CD14-positive monocyte (primary cell): ENCODE measurements around the gene GRK5. TPM values are rescaled to one million over a fixed set of nuclear protein-coding genes. Genes with fewer than 3 reads are reported as not detected.

Source experiments
- DNase-seq, 3 donors: peaks; one replicate each; pipeline ENCODE4 v3.0.0-alpha.2; 2011 to 2022
- H2AFZ ChIP-seq: 2 replicates; pipeline ENCODE4 v1.6.0; 2012; ENCODE audit warnings: mild to moderate bottlenecking, low read depth, low read length, inconsistent platforms; ENCODE audit not compliant: insufficient read depth, poor library complexity, severe bottlenecking
- H3K27ac ChIP-seq, 2 donors: 1 replicate in 1 of 2; 2 replicates in 1 of 2; pipeline ENCODE4 v1.5.1; 2012 to 2013; ENCODE audit warnings: low read length in 2 of 2, control low read depth in 1 of 2, inconsistent platforms in 1 of 2, low read depth in 1 of 2, mild to moderate bottlenecking in 1 of 2
- H3K27me3 ChIP-seq, 2 donors: one replicate each; pipeline versions ENCODE4 v1.6.0 to v1.6.1; 2011 to 2013; ENCODE audit warnings: low read length in 2 of 2; ENCODE audit not compliant: control insufficient read depth in 2 of 2, insufficient read depth in 2 of 2
- H3K36me3 ChIP-seq, 2 donors: replicated peaks in 1 of 2; 1 replicate in 1 of 2; 2 replicates in 1 of 2; pipeline versions ENCODE4 v1.5.1 to v1.6.1; 2012 to 2013; ENCODE audit warnings: low read length in 2 of 2, control low read depth in 1 of 2, inconsistent platforms in 1 of 2, mild to moderate bottlenecking in 1 of 2; ENCODE audit not compliant: insufficient read depth in 2 of 2, control insufficient read depth in 1 of 2
- H3K4me1 ChIP-seq, 2 donors: 1 replicate in 1 of 2; 2 replicates in 1 of 2; pipeline versions ENCODE4 v1.5.1 to v1.6.1; 2012 to 2013; ENCODE audit warnings: low read length in 2 of 2, control low read depth in 1 of 2, inconsistent platforms in 1 of 2, mild to moderate bottlenecking in 1 of 2, moderate library complexity in 1 of 2; ENCODE audit not compliant: insufficient read depth in 2 of 2, control insufficient read depth in 1 of 2
- H3K4me2 ChIP-seq: replicated peaks from 2 replicates; pipeline ENCODE3; 2012; ENCODE audit warnings: low read length, moderate library complexity, mild to moderate bottlenecking; ENCODE audit not compliant: poor library complexity, severe bottlenecking; ENCODE audit errors: extremely low read depth
- H3K4me3 ChIP-seq, 3 experiments: fragments of 200-600 bp in 1 of 3; sonication (generic) in 1 of 3; replicated peaks in 1 of 3; 1 replicate in 2 of 3; 2 replicates in 1 of 3; pipeline ENCODE4 v1.5.1; 2011 to 2013; ENCODE audit warnings: low read length in 3 of 3, mild to moderate bottlenecking in 3 of 3, control low read depth in 2 of 3, low read depth in 2 of 3, inconsistent platforms in 1 of 3, moderate library complexity in 1 of 3
- H3K79me2 ChIP-seq: 2 replicates; pipeline ENCODE4 v1.6.0; 2012; ENCODE audit warnings: mild to moderate bottlenecking, control low read depth, inconsistent platforms, low read length, moderate library complexity; ENCODE audit not compliant: insufficient read depth
- H3K9ac ChIP-seq: 2 replicates; pipeline ENCODE4 v1.6.0; 2017; ENCODE audit warnings: low read length, mild to moderate bottlenecking; ENCODE audit not compliant: insufficient read depth, poor library complexity, severe bottlenecking
- H3K9me3 ChIP-seq, 2 donors: replicated peaks in 1 of 2; 1 replicate in 1 of 2; 2 replicates in 1 of 2; pipeline versions ENCODE4 v1.5.1 to v1.6.1; 2012 to 2013; ENCODE audit warnings: low read length in 2 of 2, control low read depth in 1 of 2; ENCODE audit not compliant: control insufficient read depth in 1 of 2, insufficient read depth in 1 of 2
- H4K20me1 ChIP-seq: 2 replicates; pipeline ENCODE4 v1.6.0; 2012; ENCODE audit warnings: mild to moderate bottlenecking, low read length, control low read depth, moderate library complexity; ENCODE audit not compliant: insufficient read depth
- H3K27ac Mint-ChIP-seq, 7 donors: one replicate each; pipeline ENCODE4 v1.8.0; 2020; ENCODE audit warnings: mild to moderate bottlenecking in 7 of 7, mixed read lengths in 7 of 7, moderate library complexity in 6 of 7, inconsistent platforms in 2 of 7
- H3K27me3 Mint-ChIP-seq, 3 donors: one replicate each; pipeline ENCODE4 v1.8.0; 2021 to 2022; ENCODE audit warnings: low read depth in 3 of 3, mild to moderate bottlenecking in 3 of 3, mixed read lengths in 3 of 3, moderate library complexity in 3 of 3, inconsistent platforms in 1 of 3
- H3K36me3 Mint-ChIP-seq, 2 donors: one replicate each; pipeline ENCODE4 v1.8.0; 2020; ENCODE audit warnings: mixed read lengths in 2 of 2, inconsistent platforms in 1 of 2, mild to moderate bottlenecking in 1 of 2
- H3K4me1 Mint-ChIP-seq: one replicate; pipeline ENCODE4 v1.8.0; 2020; ENCODE audit warnings: mild to moderate bottlenecking, mixed read lengths
- H3K4me3 Mint-ChIP-seq, 2 donors: one replicate each; pipeline ENCODE4 v1.8.0; 2020; ENCODE audit warnings: mild to moderate bottlenecking in 2 of 2, mixed read lengths in 2 of 2, moderate library complexity in 1 of 2
- H3K9me3 Mint-ChIP-seq, 7 donors: one replicate each; pipeline ENCODE4 v1.8.0; 2020 to 2022; ENCODE audit warnings: mixed read lengths in 7 of 7, mild to moderate bottlenecking in 6 of 7, moderate library complexity in 6 of 7, inconsistent platforms in 2 of 7
- CTCF ChIP-seq: fragments of 200-600 bp; IDR thresholded peaks from one replicate; pipeline ENCODE4 v1.8.0; 2022; ENCODE audit warnings: antibody characterized with exemption, mild to moderate bottlenecking
- WGBS: methylation state at CpG from one replicate; pipeline ENCODE4 v1.1.5; 2013; ENCODE audit warnings: missing lambda C conversion rate; ENCODE audit not compliant: insufficient coverage; 5-methylcytosine and 5-hydroxymethylcytosine counted together
- intact Hi-C, 2 donors: fragments of 100-400 bp; cut with micrococcal nuclease; formaldehyde crosslinking; loops; one replicate each; pipeline versions ENCODE4 v1.15.0 to v1.15.1; 2023
- polyA plus RNA-seq, 3 donors: library from polyadenylated mRNA; depleted of rRNA in 1 of 3; unstranded in 2 of 3; stranded (reverse) in 1 of 3; fragments of 300-500 nt in 2 of 3; fragments of >200 nt in 1 of 3; fragmentation: Illumina TruSeq in 2 of 3; gene quantifications; 1 replicate in 2 of 3; 2 replicates in 1 of 3; pipeline ENCODE4 v1.2.3, GENCODE V29; 2012 to 2021

GRK5 gene
- polyA plus RNA-seq, 3 donors: 1.2 to 6.5 (median 2.8) TPM

- Histone ChIP-seq H3K4me3 (no peak overlapping the region), H3K36me3 (no peaks in the 10 kb centered on the region), H3K9ac (no peak overlapping the region), H3K27me3 (no peaks in the 10 kb centered on the region), H2AFZ (no peak overlapping the region), H3K79me2 (no peaks in the 10 kb centered on the region), H3K4me1 (peaks cover 17 to 28% of the 10 kb centered on the region in 2 donors), H4K20me1 (peaks cover 45% of the 10 kb centered on the region), H3K9me3 (peaks cover 0 to 8% of the 10 kb centered on the region in 2 donors), H3K4me2 (no peak overlapping the region), H3K27ac (no peak overlapping the region)
- no peak for TF ChIP-seq CTCF
- intact Hi-C loops: loop anchor here (10.0 kb wide), 2 partner anchors 93 to 97 kb away; partner anchors contain the start of gene GRK5 (in 1 of the 2)
- H3K4me3 Mint-ChIP-seq: no peak overlapping the region
- H3K27ac Mint-ChIP-seq: no peak overlapping the region
- WGBS: no CpG with 5 or more reads among the region's 3 CpGs
- no peak for DNase-seq
- peaks cover 4 to 8% (median 7%) of the 10 kb centered on the region in 7 donors for H3K9me3 Mint-ChIP-seq
- peaks cover 37% of the 10 kb centered on the region for H3K4me1 Mint-ChIP-seq
- peaks cover 4 to 15% of the 10 kb centered on the region in 2 donors for H3K36me3 Mint-ChIP-seq
- peaks cover 7 to 19% (median 13%) of the 10 kb centered on the region in 3 donors for H3K27me3 Mint-ChIP-seq
Observed at GRCh38 chr10:119302172-119302571, 94.8 kb downstream of the GRK5 start.

GRCh38 chr10:119302591-119303253 lies 95.4 kb downstream of the GRK5 start:
- H3K27me3 ChIP-seq: no peaks in the 10 kb centered on the region
- Mint-ChIP-seq H3K36me3 (peaks cover 0 to 10% of the 10 kb centered on the region in 2 donors), H3K4me1 (peaks cover 38% of the 10 kb centered on the region), H3K9me3 (peaks cover 0 to 3% (median 2%) of the 10 kb centered on the region in 7 donors), H3K27ac (no peak overlapping the region), H3K27me3 (peaks cover 11 to 21% (median 16%) of the 10 kb centered on the region in 3 donors), H3K4me3 (peak overlapping the region in 1 of 2 donors; percentile 28)
- DNase-seq: no peak
- H3K9me3 ChIP-seq: peaks cover 0 to 2% of the 10 kb centered on the region in 2 donors
- 93% methylated on average over 12 of the region's 12 CpGs for WGBS
- H3K9ac ChIP-seq: no peak overlapping the region
- no peak overlapping the region for H2AFZ ChIP-seq
- H4K20me1 ChIP-seq: peaks cover 47% of the 10 kb centered on the region
- no peak for TF ChIP-seq CTCF
- no peaks in the 10 kb centered on the region for H3K79me2 ChIP-seq
- H3K27ac ChIP-seq: no peak overlapping the region
- no peak overlapping the region for H3K4me3 ChIP-seq
- intact Hi-C loops: loop anchor here (10.0 kb wide), 2 partner anchors 92 to 98 kb away; partner anchors contain the start of gene GRK5 (in 1 of the 2)
- H3K4me2 ChIP-seq: no peak overlapping the region
- peaks cover 17 to 28% of the 10 kb centered on the region in 2 donors for H3K4me1 ChIP-seq
- H3K36me3 ChIP-seq: no peaks in the 10 kb centered on the region
